Activated CD8-positive, alpha-beta memory T cell treated with anti-CD3 and anti-CD28 coated beads, Interleukin-2, amount 50 U/mL, for 1 hour (primary cell): ENCODE measurements around the gene MUC6.

Experiments
- DNase-seq: peaks from one replicate; pipeline ENCODE4 v3.0.0-alpha.2; 2020; ENCODE audit errors: extremely low read depth

Gene MUC6

GRCh38 chr11:965206-965775, 71.2 kb downstream of the MUC6 start:
- no peak for DNase-seq

GRCh38 chr11:963852-964251, 72.7 kb downstream of the MUC6 start:
- no peak for DNase-seq
